Kidney epithelial cell (primary cell): ENCODE measurements around the gene SLC38A11. TPM values are rescaled to one million over a fixed set of nuclear protein-coding genes. Genes with fewer than 3 reads are reported as not detected.

Experiments used
- DNase-seq: peaks from one replicate; pipeline ENCODE4 v3.0.0-alpha.2; 2010; ENCODE audit warnings: low read depth
- H3K27me3 ChIP-seq: 2 replicates; pipeline ENCODE4 v1.6.0; 2011; ENCODE audit warnings: low read length; ENCODE audit not compliant: control insufficient read depth, insufficient read depth
- H3K36me3 ChIP-seq: 2 replicates; pipeline ENCODE4 v1.5.1; 2011; ENCODE audit warnings: low read length; ENCODE audit not compliant: control insufficient read depth, insufficient read depth
- H3K4me3 ChIP-seq: 2 replicates; pipeline ENCODE4 v1.5.1; 2011; ENCODE audit warnings: low read depth, mild to moderate bottlenecking, control low read depth, low read length
- CTCF ChIP-seq: IDR thresholded peaks from 2 replicates; pipeline ENCODE4 v1.5.1; 2011; ENCODE audit warnings: mild to moderate bottlenecking, moderate library complexity, low read length, control low read depth, inconsistent platforms; ENCODE audit not compliant: insufficient read depth, poor library complexity, severe bottlenecking
- total RNA-seq: library from RNA; depleted of rRNA; stranded (reverse); fragments of >200 nt; gene quantifications from 2 replicates; pipeline ENCODE4 v1.2.3, GENCODE V29; 2015

Gene SLC38A11
- total RNA-seq, 1 donor from 2014 or later: 0.46 TPM

- no peaks in the 10 kb centered on the region for H3K36me3 ChIP-seq
- no peak for DNase-seq
- no peak for TF ChIP-seq CTCF
- no peak overlapping the region for H3K4me3 ChIP-seq
- H3K27me3 ChIP-seq: no peaks in the 10 kb centered on the region
Observed at GRCh38 chr2:164881524-164881923, 73.8 kb downstream of the SLC38A11 start.

- Histone ChIP-seq H3K4me3 (no peak overlapping the region), H3K27me3 (no peaks in the 10 kb centered on the region), H3K36me3 (no peaks in the 10 kb centered on the region)
- TF ChIP-seq CTCF: no peak
- DNase-seq: no peak
Observed at GRCh38 chr2:164879901-164880535, 75.3 kb downstream of the SLC38A11 start.

GRCh38 chr2:164877927-164878326, 77.4 kb downstream of the SLC38A11 start:
- H3K4me3 ChIP-seq: no peak overlapping the region
- no peaks in the 10 kb centered on the region for H3K27me3 ChIP-seq
- no peaks in the 10 kb centered on the region for H3K36me3 ChIP-seq
- no peak for TF ChIP-seq CTCF
- DNase-seq: no peak

GRCh38 chr2:164877169-164877568, 78.2 kb downstream of the SLC38A11 start:
- DNase-seq: no peak
- no peak overlapping the region for H3K4me3 ChIP-seq
- no peaks in the 10 kb centered on the region for H3K36me3 ChIP-seq
- no peak for TF ChIP-seq CTCF
- no peaks in the 10 kb centered on the region for H3K27me3 ChIP-seq

GRCh38 chr2:164875334-164876205, 79.8 kb downstream of the SLC38A11 start:
- no peak overlapping the region for H3K4me3 ChIP-seq
- DNase-seq: no peak
- no peak for TF ChIP-seq CTCF
- H3K27me3 ChIP-seq: no peaks in the 10 kb centered on the region
- no peaks in the 10 kb centered on the region for H3K36me3 ChIP-seq
